Left colon (tissue), 2 donors: Measurements from ENCODE around the gene SETD3. TPM values are rescaled to one million over a fixed set of nuclear protein-coding genes. Genes with fewer than 3 reads are reported as not detected.
A peak's percentile ranks its signal among the peaks of the same experiment; 100 is the strongest.

Source experiments
- ATAC-seq: fragments of 200-7000 bp; cut with Tn5 transposase; one replicate; pipeline ENCODE4 v1.9.1; 2020; ENCODE audit warnings: mild to moderate bottlenecking, moderate library complexity
- DNase-seq, 2 donors: peaks; one replicate each; pipeline ENCODE4 v3.0.0-alpha.2; 2020
- intact Hi-C, 2 donors: fragments of 100-400 bp; cut with DNase I in 1 of 2; cut with micrococcal nuclease in 1 of 2; formaldehyde crosslinking; loops; one replicate each; pipeline versions ENCODE4 v1.11.2 to v1.14.0; 2022; cut with DNase I, micrococcal nuclease
- total RNA-seq, 2 donors: library from RNA; stranded (reverse); fragmentation: NEBNext Ultra II Directional; extraction: Animal tissue kit (Norgen Biotek cat#: 25700); gene quantifications; one replicate each; pipeline ENCODE4 v1.2.1, GENCODE V29; 2021
- donor health status: DM: no; HTN: no; CAD: no.
- donor health status: DM: yes; HTN: yes; CAD: no.

SETD3 gene
- total RNA-seq, 2 donors from 2014 or later = 61.5 to 66.8 TPM

DNA sequence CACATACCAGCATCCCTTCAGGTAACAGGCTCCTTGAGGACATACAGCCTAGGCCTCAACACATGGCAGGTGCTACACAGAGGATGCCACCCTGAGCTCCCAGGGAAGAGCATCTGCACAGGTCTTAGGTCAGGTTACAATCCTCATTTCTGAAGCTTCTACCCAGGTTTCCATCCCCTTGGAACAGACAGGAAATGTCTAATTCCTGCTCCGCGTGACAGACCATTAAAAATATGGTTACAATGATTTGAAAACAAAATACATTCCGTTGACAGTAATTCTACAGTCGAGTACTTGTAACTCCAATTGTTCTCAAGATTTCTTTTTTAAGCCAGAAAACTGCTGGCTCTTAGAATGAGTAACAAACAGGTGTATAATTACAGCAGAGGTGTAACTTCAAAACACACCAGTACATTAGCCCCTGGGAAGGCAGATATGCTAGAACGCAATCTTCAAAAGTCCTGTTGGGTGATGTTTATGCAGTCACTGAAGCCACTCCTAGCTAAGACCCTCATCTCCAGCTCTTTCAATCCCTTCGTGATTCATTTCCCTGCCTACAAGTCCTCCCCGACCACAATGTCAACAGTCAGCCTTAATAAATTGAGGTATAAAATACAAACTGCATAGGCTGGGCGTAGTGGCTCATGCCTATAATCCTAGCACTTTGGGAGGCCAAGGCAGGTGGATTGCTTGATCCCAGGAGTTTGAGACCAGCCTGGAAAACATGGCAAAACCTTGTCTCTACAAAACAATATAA is 11.6 kb downstream of the SETD3 start:
- ATAC-seq (peak; percentile 22), DNase-seq (no peak)
- intact Hi-C loops = no loop called here

DNA sequence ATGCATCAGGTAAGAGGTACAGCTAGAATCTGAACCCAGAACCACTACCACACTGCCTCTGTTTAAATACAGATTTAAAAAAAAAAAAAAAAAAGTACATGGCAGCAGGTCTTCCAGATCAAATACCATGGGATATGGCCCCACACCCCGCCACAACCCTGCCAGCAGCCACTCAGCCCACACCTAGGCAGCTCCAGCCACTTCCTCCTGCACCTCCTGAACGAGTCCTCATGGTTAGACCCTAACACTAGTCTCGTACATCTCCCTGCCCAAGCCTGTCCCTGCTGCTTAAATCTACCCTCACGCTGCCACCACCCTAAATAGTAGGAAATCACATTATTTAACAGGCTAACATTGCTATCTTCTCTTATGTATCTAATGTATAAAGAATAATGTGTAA is 12.6 kb downstream of the SETD3 start:
- ATAC-seq = peak; percentile 89
- intact Hi-C loops = no loop called here
- DNase-seq = peak in 1 of 2 donors; percentile 19

DNA sequence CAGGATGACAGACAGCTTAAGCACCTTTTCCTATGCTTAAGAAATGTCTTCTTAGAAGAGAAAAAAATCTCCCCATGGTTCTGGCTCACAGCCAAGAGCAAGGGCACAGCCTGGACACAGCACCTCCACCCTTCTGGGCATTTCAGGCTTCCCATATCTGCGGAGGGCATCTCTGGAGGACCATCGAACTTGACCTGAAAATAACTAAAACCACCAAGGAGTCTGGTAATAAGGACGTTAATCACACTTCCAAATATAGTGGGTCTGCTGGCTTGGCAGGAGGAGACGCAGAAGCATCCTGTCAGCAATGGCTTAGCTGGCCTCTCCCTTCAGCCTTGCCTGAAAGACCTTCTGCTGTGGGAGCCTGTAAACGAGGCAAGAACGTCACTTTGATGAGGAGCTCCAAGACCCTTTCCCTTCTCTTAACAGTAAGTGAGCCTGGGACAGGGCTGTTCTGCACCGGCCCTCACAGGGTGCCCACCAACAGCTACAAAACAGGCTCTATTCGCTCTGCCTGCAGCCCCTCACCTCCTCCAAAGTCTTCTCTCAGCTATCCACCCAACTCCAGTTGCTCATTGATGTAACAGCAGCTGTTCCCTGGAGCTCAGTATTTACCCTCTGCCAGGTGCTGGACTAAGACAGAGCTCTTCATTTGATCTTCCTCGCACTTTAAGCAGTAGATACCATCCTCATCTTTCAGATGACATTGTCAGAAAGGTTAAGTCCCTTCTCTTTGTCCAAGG is 13.2 kb downstream of the SETD3 start:
- DNase-seq (no peak), ATAC-seq (peak; percentile 5)
- intact Hi-C loops = no loop called here

DNA sequence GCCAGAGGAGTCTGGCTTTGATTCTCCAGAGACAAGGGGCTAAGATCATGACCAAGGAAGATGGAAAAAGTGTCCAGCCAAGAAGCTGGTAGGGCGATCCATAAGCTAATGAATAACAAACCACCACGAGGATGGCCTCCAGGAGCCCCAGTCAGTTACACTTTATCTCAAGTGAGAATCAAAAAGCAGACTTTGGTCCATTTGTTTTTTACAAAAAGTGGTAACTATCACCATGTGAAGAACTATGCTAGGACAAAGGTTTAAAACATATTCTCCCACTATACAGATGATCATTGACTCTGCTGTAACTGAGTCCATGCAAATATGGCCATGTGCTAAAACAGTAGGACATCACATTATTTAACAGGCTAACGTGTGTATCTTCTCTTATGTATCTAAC is 13.9 kb downstream of the SETD3 start:
- no peak for DNase-seq
- ATAC-seq = no peak

DNA sequence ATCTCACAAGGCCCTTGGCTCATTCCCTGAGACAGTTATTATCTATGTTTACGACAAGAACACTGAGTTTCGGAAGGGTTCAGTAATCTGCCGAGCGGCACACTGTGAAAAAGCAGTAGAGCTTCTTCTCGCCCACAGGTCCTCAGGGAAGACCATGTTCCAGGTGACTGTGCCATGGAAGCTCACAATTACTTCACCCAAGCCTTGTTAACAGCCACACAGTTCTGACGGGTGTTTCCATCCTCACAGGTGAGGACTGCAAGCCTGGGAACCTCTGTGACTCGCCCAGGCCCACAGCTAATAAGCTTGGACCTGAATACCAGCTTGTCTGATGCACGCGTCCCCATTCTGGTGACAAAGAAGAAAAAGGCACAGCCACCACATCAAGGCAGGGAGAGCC is 15.4 kb downstream of the SETD3 start:
- intact Hi-C loops = no loop called here
- DNase-seq = no peak
- no peak for ATAC-seq

More for the DNA sequence above, 13.9 kb downstream of the SETD3 start:
- intact Hi-C loops = no loop called here

DNA sequence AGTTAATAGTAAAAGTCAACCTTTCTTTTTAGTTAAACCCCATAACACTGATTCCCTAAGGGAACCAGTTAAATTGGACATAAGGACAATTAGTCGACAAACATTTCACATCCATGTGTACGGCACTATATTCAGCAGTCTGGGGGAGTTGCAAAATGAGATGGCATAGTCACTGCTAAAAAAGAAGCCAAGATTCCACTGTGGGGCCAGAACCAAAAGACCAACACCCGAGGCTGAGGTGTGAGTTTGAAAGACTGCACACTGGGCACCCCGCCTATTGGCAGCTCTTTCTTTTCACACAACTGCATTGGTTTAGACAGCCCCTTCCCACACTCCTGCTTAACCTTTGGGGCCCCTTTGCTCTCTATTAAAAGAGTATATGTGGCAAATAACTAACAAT is 16.7 kb downstream of the SETD3 start:
- ATAC-seq = no peak
- intact Hi-C loops = no loop called here

DNA sequence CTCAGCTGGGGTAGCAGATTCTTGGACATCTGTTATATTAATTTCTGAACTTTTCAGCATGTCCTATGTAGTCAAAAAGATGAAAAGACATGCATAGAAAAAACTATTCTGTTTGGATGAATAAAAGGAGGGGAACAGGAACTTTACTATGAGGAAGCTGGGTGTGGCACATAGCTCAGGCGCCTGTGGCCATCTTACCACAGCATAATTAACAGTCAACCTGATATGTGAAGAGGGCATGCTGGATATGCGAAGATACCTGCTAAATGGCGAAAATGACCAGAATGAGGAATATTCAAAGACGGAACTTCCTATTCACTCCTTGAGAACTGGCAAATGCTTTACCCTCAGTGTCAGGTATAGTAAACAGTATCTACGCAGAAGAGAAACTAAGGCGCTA is 18.4 kb downstream of the SETD3 start:
- DNase-seq (no peak), ATAC-seq (peak; percentile 58)
- intact Hi-C loops = no loop called here

More for the DNA sequence above, 16.7 kb downstream of the SETD3 start:
- DNase-seq = no peak

DNA sequence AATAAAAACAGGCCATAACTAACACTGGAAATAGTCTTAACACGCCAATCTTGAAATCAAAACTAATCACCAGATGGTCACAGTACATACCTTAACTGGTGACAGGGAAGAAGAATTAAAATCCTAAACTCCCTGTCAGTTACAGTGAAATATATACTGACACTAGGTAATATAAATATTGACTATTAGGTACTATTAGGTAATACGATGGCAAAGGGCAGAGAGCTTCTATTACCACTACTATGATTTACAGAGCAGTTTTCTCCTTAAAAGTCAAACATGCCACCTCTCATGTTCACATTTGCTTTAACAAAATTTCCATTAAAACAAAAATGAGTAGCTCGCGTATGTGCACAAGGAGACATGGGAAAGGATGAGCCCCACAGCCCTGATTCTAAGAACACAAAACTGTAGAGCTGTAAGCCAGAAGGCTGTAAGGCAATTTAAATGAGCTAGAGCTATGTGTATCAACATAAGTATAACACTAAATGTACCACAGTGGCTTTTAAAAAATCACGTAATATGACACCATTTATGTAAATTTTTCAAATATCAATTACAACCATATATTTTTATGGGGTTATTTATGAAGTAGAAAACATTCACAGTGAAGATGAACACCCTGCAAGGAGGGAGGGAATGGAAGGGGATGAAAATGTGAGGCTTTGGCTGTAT is 19.1 kb downstream of the SETD3 start:
- ATAC-seq = no peak
- no peak for DNase-seq
- intact Hi-C loops = no loop called here

DNA sequence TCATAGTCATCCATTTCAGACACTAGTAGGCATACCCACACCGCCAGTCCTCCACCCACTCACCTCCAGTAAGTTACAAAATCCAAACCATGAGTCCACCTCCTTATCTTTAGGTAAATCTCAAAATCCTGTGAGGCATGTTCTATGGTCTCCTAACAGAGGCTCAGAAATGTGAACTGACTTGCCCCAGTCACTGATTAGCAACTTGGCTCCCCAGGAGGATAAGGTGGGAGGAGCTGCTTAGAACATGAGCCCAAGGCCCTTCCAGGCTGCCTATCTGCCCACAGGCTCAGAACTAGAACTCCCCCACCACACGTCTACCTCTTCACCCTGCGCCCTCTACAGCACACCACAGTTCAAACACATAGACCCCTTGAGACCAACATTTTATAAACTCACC is 19.9 kb downstream of the SETD3 start:
- intact Hi-C loops = no loop called here
- ATAC-seq (no peak), DNase-seq (no peak)

DNA sequence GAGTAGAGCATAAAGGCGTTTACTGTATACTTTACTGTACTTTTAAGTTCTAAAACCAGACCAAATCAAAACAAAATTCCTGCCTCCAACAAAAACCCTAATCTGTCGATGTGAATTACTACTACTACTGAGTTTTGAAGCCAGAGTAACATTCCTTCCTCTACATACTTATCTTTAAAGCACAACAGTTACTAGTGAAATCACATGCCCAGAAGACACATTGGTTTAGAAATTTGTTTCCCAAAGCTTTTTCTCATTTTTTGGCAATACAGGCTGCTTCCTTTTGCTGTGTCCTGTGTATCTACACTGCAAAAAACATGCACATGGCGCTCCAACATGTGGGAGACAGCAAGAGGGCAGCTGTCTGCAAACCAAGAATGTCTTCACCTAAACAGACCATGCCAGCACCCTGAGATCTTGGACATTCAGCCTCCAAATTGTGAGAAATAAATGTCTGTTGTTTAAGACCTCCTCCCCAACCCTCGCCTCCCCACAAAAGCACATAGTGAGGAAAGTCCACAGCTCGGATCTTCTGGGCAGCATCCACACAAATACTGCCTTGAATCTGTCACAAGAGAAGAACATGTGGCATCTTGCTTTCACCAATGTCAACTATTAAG is 21.1 kb downstream of the SETD3 start:
- intact Hi-C loops = no loop called here
- no peak for DNase-seq

DNA sequence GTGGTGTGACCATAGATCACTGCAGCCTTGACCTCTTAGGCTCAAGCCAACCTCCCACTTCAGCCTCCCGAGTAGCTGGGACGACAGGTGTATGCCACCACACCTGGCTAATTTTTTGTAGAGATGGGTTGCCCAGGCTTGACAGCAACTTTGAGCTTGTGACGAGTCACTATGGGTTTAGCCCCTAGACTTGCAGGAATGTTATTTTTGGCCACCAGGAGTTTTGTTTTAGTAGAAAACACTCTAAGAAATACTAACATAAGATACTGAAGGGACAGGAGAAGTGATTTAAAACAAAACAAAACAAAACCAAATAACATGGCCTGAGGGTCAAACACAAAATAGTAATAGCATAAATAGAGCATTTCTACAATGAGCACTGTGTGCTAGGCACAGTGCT is 26.4 kb downstream of the SETD3 start:
- no peak for ATAC-seq
- DNase-seq = no peak
- intact Hi-C loops = no loop called here

More for the DNA sequence above, 21.1 kb downstream of the SETD3 start:
- no peak for ATAC-seq

DNA sequence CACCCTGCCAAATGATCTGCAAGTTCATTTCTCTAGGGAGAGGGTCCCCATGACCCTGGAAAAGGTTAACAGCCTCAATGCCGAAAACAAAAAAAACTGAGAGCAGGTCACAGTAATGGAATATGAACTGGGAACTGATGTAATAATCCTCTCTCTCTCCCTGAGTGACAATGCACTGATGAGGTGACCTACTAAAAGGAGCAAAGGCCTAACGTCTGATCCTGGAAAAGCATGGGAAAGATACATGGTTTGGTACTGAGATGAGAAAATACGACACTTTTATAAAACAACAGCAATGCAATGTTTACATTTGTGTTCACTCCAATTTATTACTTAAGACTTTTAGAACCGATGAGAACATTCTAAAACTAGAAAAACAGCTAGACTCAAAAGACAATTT is 27.7 kb downstream of the SETD3 start:
- DNase-seq (no peak), ATAC-seq (no peak)
- intact Hi-C loops = no loop called here

DNA sequence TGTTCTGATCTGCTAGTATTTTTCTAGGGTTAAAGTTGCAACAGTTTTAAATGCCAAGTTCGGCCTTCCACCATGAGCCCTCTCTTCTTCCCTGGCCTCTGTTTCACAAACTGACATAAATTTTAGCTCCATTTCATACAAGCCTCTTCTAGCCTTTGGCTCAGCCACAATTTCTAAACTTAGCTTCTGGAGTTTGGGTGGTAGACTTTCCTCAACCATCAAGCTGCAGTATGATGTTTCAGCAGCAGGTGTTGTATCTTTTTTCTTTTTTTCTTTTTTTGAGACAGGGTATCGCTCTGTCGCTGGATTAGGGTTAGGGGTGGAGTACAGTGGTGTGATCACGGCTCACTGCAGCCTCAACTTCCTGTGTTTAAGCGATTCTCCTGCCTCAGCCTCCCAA is 29.4 kb downstream of the SETD3 start:
- no peak for ATAC-seq
- intact Hi-C loops = no loop called here
- DNase-seq = no peak

DNA sequence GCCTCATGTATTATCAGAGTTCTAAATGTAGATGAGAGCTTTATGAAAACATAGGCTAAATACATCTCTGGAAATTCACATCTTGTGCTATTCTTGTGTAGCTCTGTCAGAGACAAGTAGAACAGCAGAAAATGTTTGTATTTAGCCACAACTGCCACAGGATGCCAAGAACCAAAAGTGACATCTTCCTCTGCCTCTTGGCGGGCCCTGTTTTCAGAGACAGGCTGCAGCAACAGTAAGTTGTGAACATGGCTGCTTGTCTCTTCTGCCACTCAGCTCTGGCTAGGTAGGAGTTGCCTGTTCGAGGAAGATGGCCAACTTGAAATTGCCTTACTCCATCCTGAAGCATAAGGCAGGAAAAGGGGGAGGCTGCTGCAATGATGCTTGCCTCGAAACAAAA is 30.4 kb downstream of the SETD3 start:
- ATAC-seq (no peak), DNase-seq (no peak)
- intact Hi-C loops = no loop called here

DNA sequence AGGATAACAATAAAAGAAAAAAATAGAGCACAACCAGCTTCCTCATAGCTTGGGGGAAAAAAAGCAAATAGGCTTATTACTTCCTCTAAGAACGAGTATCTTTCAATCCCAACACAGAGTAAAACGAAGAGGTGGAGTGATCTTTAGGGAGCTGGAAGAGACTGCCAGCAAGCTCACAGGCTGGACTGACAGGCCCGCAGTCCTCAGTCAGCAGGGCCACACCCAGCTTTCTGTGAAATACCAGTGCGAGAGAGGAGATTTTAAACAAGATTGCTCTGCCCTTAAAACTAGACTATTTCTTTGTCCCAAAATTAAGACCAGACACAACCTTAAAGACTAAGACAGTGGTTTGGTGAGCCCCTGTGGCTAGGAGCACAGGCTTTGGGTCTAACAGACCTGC is 32.9 kb downstream of the SETD3 start:
- no peak for DNase-seq
- ATAC-seq = peak; percentile 93
- intact Hi-C loops = no loop called here

DNA sequence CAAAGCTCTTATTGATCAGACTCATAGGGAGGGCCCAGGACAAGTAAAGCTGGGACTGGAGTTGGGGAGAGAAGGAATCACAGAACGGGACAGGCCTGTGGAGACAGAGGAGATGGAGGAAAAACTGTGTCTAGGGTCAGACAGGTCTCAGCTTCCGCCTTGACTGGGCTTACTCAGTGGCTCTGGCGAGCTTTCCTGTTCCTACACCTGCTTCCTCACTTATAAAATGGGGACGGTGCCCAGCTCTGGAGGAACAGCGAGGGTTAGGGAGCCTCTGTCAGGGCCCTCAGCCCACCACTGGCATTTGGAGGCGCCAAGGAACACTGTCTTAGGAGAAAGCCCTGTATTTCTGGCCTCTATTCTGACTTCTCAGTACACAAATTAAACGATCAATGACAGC is 34.7 kb downstream of the SETD3 start:
- intact Hi-C loops = no loop called here
- DNase-seq = no peak
- ATAC-seq = no peak

DNA sequence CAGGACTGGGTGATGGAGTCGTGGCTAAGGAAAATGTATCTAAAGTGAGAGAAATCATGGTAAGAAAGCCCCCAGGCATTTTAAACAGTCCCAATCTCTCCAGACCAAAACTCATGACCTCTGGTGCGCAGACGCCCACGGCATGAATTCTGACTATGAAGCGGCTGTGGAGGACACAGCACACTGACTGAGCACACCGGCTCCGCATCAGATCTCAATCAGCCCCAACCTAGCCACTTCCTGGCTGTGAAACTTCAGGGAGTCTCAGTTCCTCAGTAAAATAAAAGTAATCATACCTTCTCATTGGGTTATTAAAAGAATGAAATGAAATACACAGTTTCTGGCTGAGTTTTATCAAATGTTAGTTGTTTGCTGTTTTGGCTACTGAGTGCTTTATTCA is 38.7 kb downstream of the SETD3 start:
- ATAC-seq = no peak
- DNase-seq = no peak
- intact Hi-C loops = no loop called here

DNA sequence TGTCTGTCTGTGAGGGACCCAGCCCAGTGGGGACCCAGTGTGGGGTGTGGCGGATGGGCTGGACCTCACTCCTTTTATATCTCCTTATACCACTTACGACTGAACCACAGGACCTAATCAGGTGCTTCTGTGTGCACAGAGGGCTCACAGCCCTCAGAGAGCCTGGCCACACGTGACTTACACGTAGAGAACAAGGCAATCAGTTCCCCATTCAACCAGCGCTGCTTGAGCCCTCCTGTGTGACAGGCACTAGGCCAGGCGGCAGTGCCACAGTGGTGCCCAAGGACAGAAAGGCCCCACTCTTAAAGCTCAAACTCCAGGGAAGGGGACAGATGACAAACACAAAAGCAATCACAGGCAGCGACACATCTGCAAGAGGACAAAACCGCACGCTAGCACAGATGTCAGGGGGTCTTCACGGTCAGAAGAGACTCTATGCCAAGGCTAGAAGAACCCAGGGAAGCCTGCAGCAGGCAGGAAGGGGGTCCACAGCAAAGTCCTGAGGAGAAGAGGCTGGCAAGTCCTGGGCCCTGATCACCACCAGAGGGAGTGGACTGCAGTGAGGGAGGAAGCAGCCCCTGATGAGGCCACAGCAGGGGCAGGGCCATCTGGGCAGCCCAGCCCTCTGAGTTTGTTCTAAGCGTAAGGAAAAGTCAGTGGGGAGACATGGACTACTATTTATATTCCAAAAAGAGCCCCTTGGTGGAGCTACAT is 39.3 kb downstream of the SETD3 start:
- ATAC-seq (peak; percentile 22), DNase-seq (no peak)
- intact Hi-C loops = no loop called here

DNA sequence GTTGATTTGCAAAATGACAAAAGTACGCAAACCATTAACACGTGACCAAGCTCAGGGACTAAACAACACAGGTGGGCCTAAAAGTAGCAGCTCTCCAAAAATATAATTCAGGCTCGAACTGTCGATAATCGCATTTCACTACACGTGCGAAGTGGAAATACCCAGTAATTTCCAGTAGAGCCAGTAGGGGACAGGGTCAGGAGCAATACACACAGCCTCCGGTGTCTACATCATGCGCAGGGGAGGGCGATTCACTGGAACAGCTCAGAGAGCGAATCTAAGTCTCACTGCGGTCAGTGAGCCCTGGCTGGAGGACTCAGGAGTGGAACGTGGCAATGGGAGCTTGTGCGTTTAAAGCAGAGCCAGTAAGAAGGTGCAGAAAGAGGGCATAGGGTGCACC is 40.4 kb downstream of the SETD3 start:
- intact Hi-C loops = no loop called here
- DNase-seq = no peak
- no peak for ATAC-seq
